Limb (tissue), 2 donors: Measurements from ENCODE around the gene KCNH4.
A peak's percentile ranks its signal among the peaks of the same experiment; 100 is the strongest.
"Not testable (repeated sequence)": the region's sequence is repeated elsewhere in the genome, so short reads cannot be mapped to it uniquely, and the experiment has no call there.

ENCODE experiments used
- DNase-seq, 2 donors: peaks; one replicate each; pipeline ENCODE4 v3.0.0-alpha.2; 2016; ENCODE audit errors: extremely low spot score in 2 of 2

The KCNH4 gene

DNA sequence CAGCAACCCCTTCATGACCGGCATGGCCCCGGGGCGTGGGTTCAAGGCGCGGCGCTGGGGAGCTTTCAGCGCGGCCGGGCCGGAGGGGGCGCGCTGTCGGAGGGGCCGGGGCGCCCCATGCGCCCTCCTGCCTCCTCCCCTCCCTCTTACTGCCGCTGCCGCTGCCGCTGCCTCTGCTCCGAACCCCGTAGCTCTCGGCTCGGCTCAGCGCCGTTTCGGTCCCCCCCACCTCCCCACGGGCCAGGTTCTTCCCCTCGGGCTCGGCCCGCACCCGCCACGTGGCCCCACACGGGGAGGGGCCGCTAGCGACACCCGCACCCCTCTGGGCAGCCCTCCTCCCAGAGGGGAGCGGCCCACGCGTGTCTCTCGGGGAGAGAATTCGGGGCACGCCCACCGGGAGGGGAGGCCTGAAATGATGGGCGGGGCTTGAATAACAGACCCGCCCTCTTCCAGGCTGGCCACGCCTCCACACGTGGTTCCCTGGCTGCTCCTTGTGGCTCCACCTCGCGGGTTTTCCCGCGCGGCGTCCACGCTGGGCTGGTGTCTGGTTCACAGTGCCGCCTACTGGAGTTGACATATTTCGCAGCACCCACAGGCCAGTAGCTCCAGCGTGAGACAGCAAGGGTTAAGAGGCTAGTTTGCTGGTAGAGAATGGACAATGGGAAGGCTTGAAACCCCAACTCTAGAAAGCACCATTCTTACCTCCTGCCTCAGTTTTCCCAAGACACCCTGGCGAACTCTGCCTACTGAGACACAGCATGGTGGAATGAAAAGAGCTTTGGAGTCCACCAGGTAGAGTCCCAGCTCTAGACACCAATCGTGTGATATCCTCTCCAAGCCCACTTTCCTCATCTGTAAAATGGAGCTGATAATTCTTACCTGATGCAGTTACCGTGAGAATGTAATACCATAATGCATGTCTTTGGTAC lies at the start of gene KCNH4:
KCNH4 (minus strand) TSS at position 221 of the 929 bp plus-strand sequence; CDS start at position 24, 197 bp downstream.
- peak in 1 of 2 donors; percentile 80 for DNase-seq

DNA sequence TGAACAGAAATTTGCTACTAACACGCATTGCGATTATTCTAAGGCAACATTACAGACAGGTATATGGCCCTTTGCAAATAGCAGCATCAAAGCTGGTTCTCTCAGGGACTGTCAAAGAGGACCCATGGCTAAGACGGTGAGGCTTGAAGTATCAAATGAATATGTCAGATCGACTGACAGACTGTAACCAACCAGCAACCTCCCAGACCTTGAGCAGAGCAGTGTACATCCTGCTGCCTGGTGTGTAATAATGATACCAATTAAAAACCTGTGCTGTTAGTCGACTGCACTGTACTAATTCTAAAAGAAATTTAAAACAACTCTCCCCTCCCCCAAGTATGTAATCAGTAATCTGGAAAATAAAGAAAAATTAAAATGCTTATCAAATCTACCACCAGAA lies 49.3 kb upstream of the KCNH4 start:
- no peak for DNase-seq

DNA sequence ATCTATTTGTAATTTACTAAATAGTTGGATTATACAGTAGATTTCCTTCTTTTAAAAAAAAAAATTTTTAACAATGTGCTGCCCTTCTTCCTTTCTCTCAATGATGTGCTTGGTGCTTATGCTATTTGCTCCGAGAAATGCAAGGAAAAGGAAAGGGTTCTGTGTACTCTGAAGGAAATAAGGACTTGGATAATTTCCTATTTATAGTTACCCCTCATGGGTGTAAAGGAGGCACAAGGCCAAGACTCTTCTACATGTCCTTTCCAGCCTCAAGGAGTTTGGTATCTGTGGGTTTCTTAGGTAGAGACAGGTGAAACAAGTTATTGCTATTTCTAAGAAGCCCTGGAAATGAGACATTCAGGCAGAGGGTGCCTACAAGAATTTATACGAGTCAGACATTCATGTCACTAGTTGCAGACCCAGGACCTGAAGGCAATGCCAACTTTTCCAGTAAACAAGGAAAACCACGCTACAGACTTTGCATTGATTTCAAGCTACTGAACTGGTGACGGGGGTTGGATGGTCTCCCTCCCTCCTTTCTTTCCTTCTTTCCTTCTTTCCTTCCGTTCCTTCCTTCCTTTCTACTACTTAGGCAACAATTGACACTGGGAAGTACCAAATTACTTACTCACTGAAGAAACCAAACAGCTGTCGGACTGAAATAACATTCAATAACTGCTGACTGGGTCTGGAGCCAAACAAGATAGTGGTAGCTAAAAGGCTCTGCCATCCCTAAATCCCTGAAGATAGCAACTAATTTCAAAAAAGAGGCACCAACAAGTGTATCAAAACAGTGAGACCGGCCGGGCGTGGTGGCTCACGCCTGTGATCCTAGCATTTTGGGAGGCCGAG lies 47.1 kb upstream of the KCNH4 start:
- no peak for DNase-seq

DNA sequence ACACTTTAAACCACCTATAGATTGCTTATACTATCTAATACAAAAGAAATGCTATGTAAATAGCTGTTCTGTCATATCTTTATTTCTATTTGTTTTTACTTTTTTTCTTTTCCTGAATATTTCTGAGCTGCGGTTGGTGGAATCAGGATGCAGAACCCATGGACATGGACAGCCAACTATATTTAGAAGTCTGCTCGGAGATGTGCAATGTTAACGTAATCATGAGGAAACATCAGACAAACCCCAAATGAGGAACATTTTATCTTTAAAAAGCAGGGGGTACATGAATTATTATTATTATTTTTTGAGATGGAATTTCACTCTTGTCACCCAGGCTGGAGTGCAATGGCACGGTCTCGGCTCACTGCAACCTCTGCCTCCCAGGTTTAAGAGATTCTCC lies 44.7 kb upstream of the KCNH4 start:
- no peak for DNase-seq

DNA sequence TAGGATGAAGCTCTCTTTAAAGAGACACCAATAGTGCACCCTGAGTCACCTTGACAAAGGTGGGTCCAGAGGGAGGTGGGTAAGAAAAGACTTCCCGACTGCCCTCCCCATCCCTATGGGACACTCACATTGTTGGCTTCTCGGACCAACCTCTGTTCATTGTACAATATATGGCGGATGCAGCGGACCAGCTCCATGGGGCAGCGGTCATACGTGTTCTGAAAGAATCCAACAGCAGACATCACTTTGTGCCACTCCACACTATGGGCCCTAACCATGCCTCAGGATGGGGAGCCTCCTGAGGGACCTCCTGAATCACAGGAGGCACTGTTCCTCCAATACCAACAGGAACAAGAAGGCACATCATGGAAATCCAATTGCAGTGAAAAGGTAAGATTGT lies 43.7 kb upstream of the KCNH4 start:
- no peak for DNase-seq

DNA sequence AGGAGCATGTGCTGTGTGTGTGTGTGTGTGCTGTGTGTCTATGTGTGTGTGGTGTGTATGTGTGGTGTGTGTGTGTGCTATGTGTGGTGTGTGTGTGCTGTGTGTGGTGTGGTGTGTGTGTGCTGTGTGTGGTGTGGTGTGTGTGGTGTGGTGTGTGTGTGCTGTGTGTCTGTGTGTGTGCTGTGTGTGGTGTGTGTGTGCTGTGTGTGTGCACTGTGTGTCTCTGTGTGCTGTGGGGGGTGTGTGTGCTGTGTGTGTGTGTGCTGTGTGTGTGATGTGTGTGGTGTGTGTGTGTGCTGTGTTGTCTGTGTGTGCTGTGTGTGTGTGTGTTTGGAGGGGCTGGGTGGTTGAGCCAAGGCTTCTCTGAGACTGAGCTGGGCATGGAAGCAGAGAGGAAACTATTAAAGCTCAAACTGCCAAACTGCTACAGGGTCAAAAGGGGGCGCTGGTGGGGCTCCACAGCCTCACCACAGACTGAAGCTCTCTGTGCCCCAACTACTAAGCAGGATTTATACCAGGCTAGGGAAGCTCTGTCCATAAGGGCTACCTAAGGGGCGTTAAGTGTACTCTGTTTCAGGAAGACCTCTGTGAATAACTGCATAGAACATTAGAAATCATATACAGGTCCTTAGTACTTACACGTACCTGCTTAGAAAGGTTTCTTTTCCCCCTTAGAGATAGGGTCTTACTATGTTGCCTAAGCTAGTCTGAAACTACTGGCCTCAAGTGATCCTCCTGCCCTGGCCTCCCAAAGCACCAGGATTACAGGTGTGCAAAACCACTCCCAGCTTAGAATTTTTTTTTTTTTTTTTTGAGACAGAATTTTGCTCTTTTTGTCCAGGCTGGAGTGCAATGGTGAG lies 41.2 kb upstream of the KCNH4 start:
- DNase-seq, result peak in 1 of 2 donors; percentile 40

DNA sequence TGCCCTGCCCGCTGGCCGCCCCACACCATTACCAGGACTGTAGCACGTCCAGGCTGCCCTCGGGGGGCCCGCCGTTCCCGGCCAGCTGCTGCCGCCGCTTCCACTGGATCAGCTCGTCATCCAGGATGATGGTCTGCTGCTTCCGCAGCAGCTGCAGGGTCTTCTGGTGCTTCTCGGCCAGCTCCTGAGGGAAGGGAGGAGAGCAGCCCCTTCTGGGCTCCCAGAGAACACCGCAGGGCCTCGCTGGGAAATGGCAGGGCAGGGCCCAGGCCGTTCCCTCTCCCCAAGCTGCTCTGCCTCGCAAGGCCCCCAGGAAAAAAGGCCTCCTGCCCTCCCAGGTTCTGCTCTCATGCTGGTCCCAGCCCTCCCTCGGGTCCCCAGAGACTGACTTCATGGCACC lies 38.3 kb upstream of the KCNH4 start:
- not testable (repeated sequence) for DNase-seq

DNA sequence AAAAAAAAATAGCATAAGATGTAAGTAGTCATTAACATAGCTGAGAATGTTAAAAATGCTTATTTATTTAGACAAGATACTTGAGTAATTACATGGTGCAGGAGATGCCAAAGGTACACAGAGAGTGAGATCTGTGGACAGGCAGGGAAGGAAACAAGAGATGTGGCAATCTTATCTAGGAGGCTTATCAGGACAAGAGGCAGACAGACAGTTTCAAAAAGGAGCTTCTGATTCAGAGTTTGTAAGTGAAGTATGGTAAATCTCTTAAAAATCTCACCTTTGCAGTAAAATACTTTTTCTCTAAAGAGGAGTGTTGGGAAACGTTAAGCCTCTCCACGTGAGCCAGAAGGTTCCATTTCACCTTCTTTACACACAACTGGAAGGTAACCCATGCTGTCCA lies 33.2 kb upstream of the KCNH4 start:
- no peak for DNase-seq

DNA sequence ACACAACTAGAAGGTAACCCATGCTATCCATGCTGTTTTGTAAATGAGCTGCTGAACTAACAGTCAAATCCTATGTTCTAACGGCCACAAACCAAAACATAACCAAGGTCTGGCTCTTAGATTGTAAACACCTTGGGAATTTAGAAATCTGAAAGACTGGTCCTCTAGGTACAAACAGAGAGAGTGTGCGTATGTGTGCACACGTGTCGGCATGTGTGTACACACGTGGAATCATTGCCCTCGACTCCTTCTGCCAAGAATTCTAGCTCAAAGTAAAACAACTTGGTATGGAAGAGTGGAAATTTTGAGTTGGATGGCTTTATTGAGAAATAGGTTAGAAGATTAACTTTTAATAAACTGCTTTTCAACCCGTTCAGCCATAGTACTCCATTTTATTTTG lies 31.4 kb upstream of the KCNH4 start:
- DNase-seq, result no peak

DNA sequence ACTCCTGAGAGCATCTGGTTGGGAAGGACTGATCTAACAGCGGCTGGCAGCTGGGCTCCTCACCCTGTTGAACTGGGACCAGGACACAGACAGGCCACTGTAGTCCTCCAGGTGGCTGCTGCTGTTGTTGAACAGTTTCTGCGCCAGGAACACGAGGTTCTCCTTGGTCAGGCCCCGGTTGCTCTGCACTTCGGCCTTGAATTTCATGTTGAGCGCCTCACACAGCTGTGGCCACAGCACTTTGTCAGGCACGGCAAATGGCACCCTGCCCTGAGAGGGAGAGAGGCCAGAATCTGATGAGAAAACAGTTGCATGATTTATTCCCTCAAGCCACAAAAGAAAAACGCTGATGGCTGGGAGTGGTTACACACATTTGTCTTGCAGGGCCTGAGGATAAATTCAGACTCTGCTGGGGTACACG lies 31.0 kb upstream of the KCNH4 start:
- DNase-seq, result peak in 1 of 2 donors; percentile 20

DNA sequence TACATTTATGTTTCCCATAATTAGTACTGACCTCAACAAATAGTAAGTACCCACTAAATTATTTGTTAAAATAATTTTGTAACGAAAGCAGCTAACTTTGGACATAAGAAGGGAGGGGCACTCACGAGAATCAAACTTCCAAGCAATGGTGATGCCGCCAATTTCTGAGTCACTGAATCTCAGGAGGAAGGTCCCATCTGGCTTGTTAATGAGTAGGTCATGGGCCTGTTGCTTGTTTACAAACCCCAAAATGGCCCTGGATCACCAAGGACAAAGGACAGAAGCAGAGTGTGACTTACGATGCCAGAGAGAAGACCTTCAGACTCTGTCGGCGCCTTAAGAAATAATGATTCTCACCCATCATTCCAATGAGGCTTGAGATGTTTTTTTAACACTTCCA lies 29.1 kb upstream of the KCNH4 start:
- no peak for DNase-seq

DNA sequence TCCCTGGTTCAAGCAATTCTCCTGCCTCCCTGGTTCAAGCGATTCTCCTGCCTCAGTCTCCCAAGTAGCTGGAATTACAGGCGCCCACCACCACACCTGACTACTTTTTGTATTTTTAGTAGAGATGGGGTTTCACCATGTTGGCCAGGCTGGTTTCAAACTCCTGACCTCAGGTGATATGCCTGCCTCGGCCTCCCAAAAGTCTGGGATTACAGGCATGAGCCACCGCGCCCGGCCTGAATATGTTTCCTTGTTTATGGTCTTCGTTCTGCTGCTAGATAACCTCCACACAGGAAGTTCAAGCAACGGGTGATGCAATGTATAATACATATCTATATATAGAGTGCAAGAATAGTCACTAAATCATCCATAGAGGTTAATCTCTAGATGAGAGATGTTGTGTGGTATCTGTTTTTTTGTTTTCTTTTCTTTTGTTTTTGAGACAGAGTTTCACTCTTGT lies 25.2 kb upstream of the KCNH4 start:
- not testable (repeated sequence) for DNase-seq

DNA sequence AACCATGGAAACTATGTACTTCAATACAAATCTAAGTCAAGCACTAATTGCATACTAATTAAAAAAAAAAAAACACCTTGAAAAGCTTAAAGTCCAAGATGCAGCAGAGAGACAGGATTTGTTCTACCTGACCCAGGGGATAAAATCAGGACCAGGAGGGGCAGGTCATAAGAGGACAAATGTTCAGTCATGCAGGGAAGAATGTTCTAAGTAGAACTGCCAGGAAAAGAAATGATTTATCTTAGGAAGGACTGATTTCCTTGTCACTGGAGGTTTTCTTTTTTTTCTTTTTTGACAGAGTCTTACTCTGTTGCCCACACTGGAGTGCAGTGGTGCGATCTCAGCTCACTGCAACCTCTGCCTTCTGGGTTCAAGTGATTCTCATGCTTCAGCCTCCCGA lies 22.4 kb upstream of the KCNH4 start:
- DNase-seq, result no peak

DNA sequence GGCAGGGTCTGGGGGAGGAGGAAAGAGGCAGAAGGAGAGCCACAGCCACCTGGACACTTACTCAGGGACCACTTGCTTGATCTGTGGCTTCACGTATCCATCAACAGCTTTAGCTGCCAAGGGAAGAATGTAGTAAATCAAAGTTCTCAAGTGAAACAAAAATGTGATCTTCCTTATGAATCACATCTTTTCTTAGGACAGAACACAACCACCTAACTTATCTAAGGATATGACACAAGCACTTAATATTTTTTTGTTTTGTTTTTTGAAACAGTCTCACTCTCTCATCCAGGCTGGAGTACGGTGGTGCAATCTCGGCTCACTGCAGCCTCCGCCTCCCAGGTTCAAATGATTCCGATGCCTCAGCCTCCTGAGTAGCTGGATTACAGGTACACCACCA lies 21.8 kb upstream of the KCNH4 start:
- no peak for DNase-seq

DNA sequence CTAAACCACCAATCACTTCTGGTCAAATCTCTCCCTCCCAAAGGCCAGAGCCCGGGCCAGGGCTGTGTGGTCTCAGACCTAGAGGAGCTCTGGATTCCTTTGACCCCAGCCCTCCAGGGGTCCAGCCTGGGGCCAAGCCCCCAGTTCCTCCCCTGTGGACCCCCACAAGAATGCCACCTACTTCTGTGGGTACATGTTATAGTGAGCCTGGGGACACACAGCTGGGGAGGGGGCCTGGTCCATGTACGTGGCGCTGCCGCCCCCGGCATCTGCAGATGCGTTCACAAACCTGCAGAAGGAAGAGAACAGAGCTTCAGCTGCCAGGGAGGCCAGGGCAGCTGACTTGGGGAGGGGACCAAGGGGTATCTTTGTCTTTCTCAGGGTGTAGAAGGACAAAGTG lies 21.2 kb upstream of the KCNH4 start:
- DNase-seq, result no peak

DNA sequence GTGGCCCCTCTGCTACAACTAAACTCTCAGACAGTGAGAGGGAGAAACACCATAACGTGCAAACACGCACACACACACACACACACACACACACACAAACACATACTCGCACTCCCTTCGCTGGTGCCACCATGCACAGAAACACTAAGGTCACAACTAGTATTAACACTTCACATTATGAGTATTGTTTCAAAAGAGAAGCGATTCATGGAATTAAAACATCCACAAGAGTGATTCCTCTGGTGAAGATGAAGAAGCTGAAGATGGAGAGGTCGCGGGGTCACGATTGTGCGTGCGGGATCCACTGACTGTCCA lies 20.5 kb upstream of the KCNH4 start:
- DNase-seq, result no peak

DNA sequence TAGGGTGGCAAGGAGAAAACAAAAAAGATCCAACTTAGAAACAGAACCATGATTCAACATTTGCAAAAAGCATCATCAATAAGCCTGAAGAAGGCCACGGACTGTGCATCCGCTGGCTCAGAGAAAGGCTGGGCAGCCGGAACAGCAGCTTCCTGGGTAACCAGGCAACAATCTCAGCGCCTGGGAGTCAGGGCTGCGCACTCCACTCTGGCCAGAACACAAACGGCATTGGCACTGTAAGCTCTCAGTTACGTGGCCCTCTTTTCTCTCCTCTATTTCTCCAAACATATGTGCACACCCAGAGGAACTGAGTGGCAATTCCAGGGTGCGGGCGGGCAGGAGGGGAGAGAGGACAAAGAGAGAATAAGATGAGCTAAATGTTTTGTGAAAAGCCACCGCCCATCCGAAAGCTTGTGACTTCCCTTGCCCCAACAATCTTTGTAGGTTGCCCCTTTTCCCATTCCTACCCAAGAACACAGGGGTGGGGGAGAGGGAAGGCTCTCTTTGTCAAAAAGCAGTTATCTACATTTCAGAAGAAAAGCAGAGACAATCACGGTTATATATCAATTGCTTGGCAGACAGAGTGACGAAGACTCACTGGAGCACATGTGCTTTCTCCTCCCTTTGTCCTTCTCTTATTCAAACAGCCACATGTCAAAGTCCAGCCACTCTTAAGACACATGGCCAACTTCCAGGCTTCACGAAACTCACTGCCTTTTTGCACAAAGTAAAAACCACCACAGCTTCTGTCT lies 19.9 kb upstream of the KCNH4 start:
- no peak for DNase-seq

DNA sequence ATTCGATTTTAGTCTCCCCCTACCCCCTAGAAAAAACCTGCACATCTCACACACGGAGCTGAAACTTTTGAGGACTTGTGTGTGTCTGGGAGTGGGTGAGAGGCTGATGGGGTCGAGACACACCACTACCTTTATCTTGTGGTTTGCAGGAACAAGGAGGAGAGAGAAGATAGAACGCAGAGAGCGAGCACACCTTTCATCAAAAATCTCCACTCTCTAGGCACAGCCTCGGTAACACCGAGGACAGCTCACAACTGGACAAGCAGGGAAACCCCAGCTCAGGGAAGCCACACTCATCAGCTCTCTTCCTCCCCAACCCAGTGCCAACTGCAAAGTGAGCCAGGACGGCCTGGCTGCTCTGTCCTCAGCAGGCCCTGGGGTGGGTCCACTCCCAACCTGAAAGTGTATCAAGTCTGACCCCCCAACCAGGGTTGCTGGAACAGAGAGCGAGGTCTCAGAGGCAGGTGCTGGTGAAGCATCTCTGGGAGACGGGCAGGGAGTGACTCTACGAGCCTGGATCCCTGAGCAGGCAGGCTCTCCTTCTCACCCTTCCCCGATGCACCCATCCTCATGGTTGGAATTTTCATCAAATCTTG lies 18.6 kb upstream of the KCNH4 start:
- no peak for DNase-seq

DNA sequence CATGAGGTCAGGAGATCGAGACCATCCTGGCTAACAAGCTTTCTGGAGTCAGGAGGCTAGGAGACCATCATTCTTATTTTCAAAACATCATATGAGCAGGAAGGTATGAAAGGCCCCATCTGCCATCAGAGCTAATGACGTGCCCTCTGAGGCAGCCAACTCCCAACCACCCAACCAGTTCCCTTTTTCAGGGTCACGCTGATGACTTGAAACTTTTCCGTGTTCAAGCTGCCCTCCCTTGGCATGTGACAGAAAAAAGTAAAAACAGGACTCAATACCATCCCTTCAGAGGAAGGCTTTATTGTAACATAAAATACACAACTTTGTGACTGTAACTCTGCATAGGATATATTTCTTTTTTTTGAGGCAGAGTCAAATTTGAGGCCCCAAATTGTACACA lies 18.0 kb upstream of the KCNH4 start:
- no peak for DNase-seq

DNA sequence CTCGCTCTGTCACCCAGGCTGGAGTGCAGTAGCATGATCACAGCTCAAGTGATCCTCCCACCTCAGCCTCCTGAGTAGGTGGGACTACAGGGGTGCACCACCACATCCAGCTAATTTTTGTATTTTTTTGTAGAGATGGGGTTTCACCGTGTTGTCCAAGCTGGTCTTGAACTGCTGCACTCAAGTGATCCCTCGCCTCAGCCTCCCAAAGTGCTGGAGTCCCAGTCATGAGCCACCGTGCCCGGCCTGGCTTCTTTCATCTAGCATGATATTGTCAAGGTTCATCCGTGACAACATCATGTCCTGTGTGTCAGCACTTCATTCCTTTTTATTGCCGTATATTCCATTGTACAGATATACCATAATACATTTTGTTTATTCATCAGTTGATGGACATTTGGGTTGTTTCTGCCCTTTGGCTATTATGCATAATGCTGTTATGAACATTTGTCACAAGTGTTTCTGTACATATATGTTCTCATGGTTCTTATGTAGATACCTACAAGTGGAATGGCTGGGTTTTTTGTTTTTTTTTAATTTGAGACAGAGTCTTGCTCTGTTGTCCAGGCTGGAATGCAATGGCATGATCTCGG lies 16.7 kb upstream of the KCNH4 start:
- DNase-seq, result no peak
